Lung (tissue), 12 donors: Measurements from ENCODE around the gene ACAT2. TPM values are rescaled to one million over a fixed set of nuclear protein-coding genes. Genes with fewer than 3 reads are reported as not detected.
A peak's percentile ranks its signal among the peaks of the same experiment; 100 is the strongest.

Experiments used
- ATAC-seq: fragments of 200-7000 bp; cut with Tn5 transposase; one replicate; pipeline ENCODE4 v1.9.1; 2020; ENCODE audit warnings: moderate number of reproducible peaks; ENCODE audit not compliant: insufficient read depth, low FRiP score
- DNase-seq, 3 donors: peaks; one replicate each; pipeline ENCODE4 v3.0.0-alpha.2; 2013 to 2017
- H3K27ac ChIP-seq, 2 donors: one replicate each; pipeline ENCODE4 v1.5.1; 2013; ENCODE audit warnings: mild to moderate bottlenecking in 2 of 2, moderate library complexity in 2 of 2, control low read depth in 1 of 2, inconsistent platforms in 1 of 2, low read depth in 1 of 2, low read length in 1 of 2
- H3K27me3 ChIP-seq, 3 donors: one replicate each; pipeline ENCODE4 v1.5.1; 2013; ENCODE audit warnings: low read length in 2 of 3; ENCODE audit not compliant: control insufficient read depth in 3 of 3, insufficient read depth in 3 of 3
- H3K36me3 ChIP-seq, 4 donors: one replicate each; pipeline ENCODE4 v1.5.1; 2013; ENCODE audit warnings: low read length in 4 of 4, mild to moderate bottlenecking in 1 of 4, moderate library complexity in 1 of 4; ENCODE audit not compliant: control insufficient read depth in 4 of 4, insufficient read depth in 4 of 4
- H3K4me1 ChIP-seq, 5 donors: one replicate each; pipeline ENCODE4 v1.5.1; 2013; ENCODE audit warnings: low read length in 5 of 5, mild to moderate bottlenecking in 2 of 5, moderate library complexity in 1 of 5; ENCODE audit not compliant: control insufficient read depth in 5 of 5, insufficient read depth in 5 of 5
- H3K4me3 ChIP-seq: one replicate; pipeline ENCODE4 v1.5.1; 2013; ENCODE audit warnings: mild to moderate bottlenecking, control low read depth, moderate library complexity
- H3K9ac ChIP-seq, 2 donors: one replicate each; pipeline ENCODE4 v1.5.1; 2013; ENCODE audit warnings: low read length in 2 of 2, control low read depth in 1 of 2; ENCODE audit not compliant: insufficient read depth in 1 of 2
- H3K9me3 ChIP-seq, 4 donors: one replicate each; pipeline ENCODE4 v1.5.1; 2013; ENCODE audit warnings: low read length in 3 of 4, mild to moderate bottlenecking in 1 of 4, moderate library complexity in 1 of 4; ENCODE audit not compliant: control insufficient read depth in 4 of 4, insufficient read depth in 3 of 4
- CTCF ChIP-seq: IDR thresholded peaks from 2 replicates; pipeline ENCODE4 v1.5.1; 2012; ENCODE audit warnings: mild to moderate bottlenecking; ENCODE audit errors: control extremely low read depth, extremely low read depth
- WGBS, 2 donors: extraction: QIAGEN DNeasy Blood & Tissue Kit; methylation state at CpG; one replicate each; pipeline ENCODE4 v1.1.7; 2013; 5-methylcytosine and 5-hydroxymethylcytosine counted together
- polyA plus RNA-seq, 2 donors: library from polyadenylated mRNA; stranded (reverse); fragments of 200-250 nt; gene quantifications; one replicate each; pipeline ENCODE4 v1.2.1, GENCODE V29; 2013
- total RNA-seq, 2 donors: library from RNA; depleted of rRNA in 1 of 2; stranded (reverse); fragments of >200 nt in 1 of 2; gene quantifications; one replicate each; pipeline ENCODE4 v1.2.1, GENCODE V29; 2014 to 2021
- donor health status: control.
- donor health status: control.
- donor health status: Bipolar disorder and iron deficiency.
- donor health status: healthy.
- donor health status: DM: yes; HTN: yes; CAD: no.

The ACAT2 gene
- total and polyA plus RNA-seq, 4 donors: 20.8 to 84.4 (median 67.6) TPM

- Histone ChIP-seq H3K27me3 (no peaks in the 10 kb centered on the region), H3K36me3 (peaks cover 0 to 1% (median 0%) of the 10 kb centered on the region in 4 donors), H3K9ac (no peak overlapping the region), H3K27ac (peak overlapping the region; percentile 58 to 67), H3K4me3 (no peak overlapping the region), H3K9me3 (no peaks in the 10 kb centered on the region), H3K4me1 (peaks cover 0 to 13% (median 0%) of the 10 kb centered on the region in 5 donors)
- peak in 1 of 3 donors; percentile 10 for DNase-seq
- ATAC-seq: peak; percentile 80
- WGBS, 2 donors: 38 to 46% methylated on average over 5 of the region's 5 CpGs
- no peak for TF ChIP-seq CTCF
Measured at GRCh38 chr6:159716247-159717096, 45.4 kb upstream of the ACAT2 start.

- H3K9me3 ChIP-seq: no peaks in the 10 kb centered on the region
- TF ChIP-seq CTCF: no peak
- H3K36me3 ChIP-seq: peaks cover 0 to 1% (median 0%) of the 10 kb centered on the region in 4 donors
- WGBS, 2 donors: 66 to 86% methylated on average over 3 of the region's 3 CpGs
- no peak overlapping the region for H3K9ac ChIP-seq
- no peaks in the 10 kb centered on the region for H3K27me3 ChIP-seq
- ATAC-seq (no peak), DNase-seq (no peak)
- no peak overlapping the region for H3K27ac ChIP-seq
- no peak overlapping the region for H3K4me3 ChIP-seq
- peaks cover 0 to 13% (median 0%) of the 10 kb centered on the region in 5 donors for H3K4me1 ChIP-seq
Measured at GRCh38 chr6:159718634-159719033, 43.2 kb upstream of the ACAT2 start.

GRCh38 chr6:159719287-159719686, 42.6 kb upstream of the ACAT2 start:
- H3K9me3 ChIP-seq: no peaks in the 10 kb centered on the region
- TF ChIP-seq CTCF: no peak
- DNase-seq: no peak
- H3K9ac ChIP-seq: no peak overlapping the region
- H3K4me1 ChIP-seq: peaks cover 0 to 13% (median 0%) of the 10 kb centered on the region in 5 donors
- H3K4me3 ChIP-seq: no peak overlapping the region
- ATAC-seq: no peak
- peaks cover 0 to 1% (median 0%) of the 10 kb centered on the region in 4 donors for H3K36me3 ChIP-seq
- 98 to 99% methylated on average over 7 of the region's 7 CpGs for WGBS, 2 donors
- no peak overlapping the region for H3K27ac ChIP-seq
- no peaks in the 10 kb centered on the region for H3K27me3 ChIP-seq
